GM19025 (cell line): ENCODE data around the gene CS.

Experiments
- ATAC-seq: cut with Tn5 transposase; IDR thresholded peaks from one replicate; pipeline ENCODE4 v1.9.1; 2021; ENCODE audit warnings: mild to moderate bottlenecking, low read depth, moderate library complexity; ENCODE audit not compliant: unreplicated experiment

The CS gene

DNA sequence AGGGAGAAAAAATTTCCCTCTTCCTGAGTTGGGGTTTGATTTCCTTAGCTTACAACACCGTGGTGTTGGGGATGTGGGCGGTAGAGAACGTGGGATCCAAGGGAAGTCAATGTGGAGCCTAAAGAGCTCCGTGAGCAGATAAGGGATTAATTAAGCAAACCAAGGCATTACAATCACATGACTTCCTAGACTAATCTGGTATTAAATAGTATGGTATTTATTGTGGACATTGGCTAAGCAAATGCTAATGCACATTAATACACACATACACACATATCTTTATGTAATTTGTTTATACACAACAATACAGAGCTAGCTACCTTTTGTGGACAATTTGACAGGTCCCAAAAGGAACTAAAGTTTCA, 77.6 kb downstream of the CS start:
- no peak for ATAC-seq

DNA sequence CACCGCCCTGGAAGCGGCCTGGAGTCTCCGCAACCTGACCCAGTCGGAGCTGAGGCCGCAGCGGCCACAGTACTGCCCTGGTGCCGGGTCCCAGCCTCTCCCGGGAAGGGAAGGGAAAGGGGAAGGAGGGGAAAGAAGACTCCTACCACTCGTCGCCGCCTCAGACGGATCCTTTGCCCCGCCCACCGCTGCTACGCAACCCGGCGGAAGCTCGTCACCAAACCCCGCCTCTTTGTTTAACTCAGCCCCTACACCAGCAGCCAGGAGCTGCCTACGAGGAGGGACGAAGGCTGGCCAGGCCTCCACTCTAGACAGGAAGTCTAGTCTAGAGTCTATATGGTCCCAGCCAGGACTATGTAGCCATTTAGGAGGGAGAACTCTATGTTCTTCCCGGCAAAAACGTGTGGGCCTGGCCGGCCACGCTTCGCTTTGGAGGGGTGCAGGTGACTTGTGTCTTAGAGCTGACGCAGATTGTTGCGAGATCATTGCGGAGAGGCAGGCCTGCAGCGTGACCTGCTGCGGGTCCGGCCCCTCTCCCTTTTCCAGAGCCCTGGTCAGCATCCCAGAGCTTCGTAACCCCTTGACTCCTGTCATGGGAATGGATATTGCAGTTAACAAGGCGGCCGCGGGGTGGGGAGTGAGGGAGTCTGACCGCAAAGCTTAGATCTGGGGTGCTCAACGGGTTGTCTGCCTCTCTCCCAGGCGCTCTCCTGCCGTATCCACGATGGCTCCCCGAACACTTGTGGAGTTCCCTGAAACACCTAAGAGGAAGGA, 78.2 kb downstream of the CS start, which contains the start of gene RNF41:
Gene RNF41, minus strand, starts transcription at position 166 of the 774 bp plus-strand sequence. CDS start 7,875 bp downstream, outside the sequence.
- peak; percentile 76 for ATAC-seq
